H1 (cell line): ENCODE measurements around the gene TMEM72.

Source experiments
- BCL11A ChIP-seq, 2 experiments: IDR thresholded peaks; one replicate each; pipeline ENCODE4 v1.6.1; 2011; ENCODE audit warnings: low read depth in 2 of 2, low read length in 2 of 2, mild to moderate bottlenecking in 2 of 2
- CTCF ChIP-seq, 3 experiments: IDR thresholded peaks; 1 replicate in 2 of 3; 2 replicates in 1 of 3; pipeline versions ENCODE4 v1.5.1 to v1.6.1; 2011; ENCODE audit warnings: low read length in 3 of 3, mild to moderate bottlenecking in 3 of 3, inconsistent platforms in 2 of 3, low read depth in 1 of 3, moderate library complexity in 1 of 3; ENCODE audit not compliant: insufficient read depth in 1 of 3; ENCODE audit errors: control extremely low read depth in 1 of 3
- EP300 ChIP-seq, 2 experiments: IDR thresholded peaks; 1 replicate in 1 of 2; 2 replicates in 1 of 2; pipeline ENCODE4 v1.6.1; 2011 to 2012; ENCODE audit warnings: low read depth in 2 of 2, low read length in 2 of 2, mild to moderate bottlenecking in 2 of 2, borderline replicate concordance in 1 of 2, inconsistent platforms in 1 of 2, moderate library complexity in 1 of 2
- EZH2 ChIP-seq: fragments of 200-600 bp; sonication (generic); IDR thresholded peaks from 2 replicates; pipeline ENCODE4 v1.7.1; 2012; ENCODE audit warnings: low read depth, mild to moderate bottlenecking, moderate library complexity, low read length, inconsistent platforms; ENCODE audit not compliant: severe bottlenecking
- GTF2F1 ChIP-seq: IDR thresholded peaks from 2 replicates; pipeline ENCODE4 v1.6.1; 2012; ENCODE audit warnings: low read depth, low read length, improper control_type of control experiment, borderline replicate concordance
- HDAC2 ChIP-seq, 2 experiments: fragments of 300-600 bp in 1 of 2; sonication (generic) in 1 of 2; IDR thresholded peaks; 2 replicates each; pipeline ENCODE4 v1.6.1; 2011 to 2012; ENCODE audit warnings: low read depth in 2 of 2, low read length in 2 of 2, mild to moderate bottlenecking in 2 of 2, moderate library complexity in 2 of 2, borderline replicate concordance in 1 of 2, inconsistent platforms in 1 of 2
- JUND ChIP-seq: IDR thresholded peaks from 2 replicates; pipeline ENCODE4 v1.6.1; 2011; ENCODE audit warnings: mild to moderate bottlenecking, improper control_type of control experiment, low read length
- POLR2A ChIP-seq, 2 experiments: IDR thresholded peaks; 1 replicate in 1 of 2; 2 replicates in 1 of 2; pipeline ENCODE4 v1.6.1; 2011; ENCODE audit warnings: low read depth in 2 of 2, low read length in 2 of 2, mild to moderate bottlenecking in 2 of 2; ENCODE audit errors: control extremely low read depth in 1 of 2
- POLR2AphosphoS5 ChIP-seq: IDR thresholded peaks from 2 replicates; pipeline ENCODE4 v1.6.1; 2011; ENCODE audit warnings: low read depth, low read length
- SP1 ChIP-seq: IDR thresholded peaks from 2 replicates; pipeline ENCODE4 v1.6.1; 2011; ENCODE audit warnings: low read depth, low read length
- TAF1 ChIP-seq: IDR thresholded peaks from 2 replicates; pipeline ENCODE4 v1.6.1; 2011; ENCODE audit warnings: mild to moderate bottlenecking, low read depth, low read length
- YY1 ChIP-seq: IDR thresholded peaks from 2 replicates; pipeline ENCODE4 v1.6.1; 2011; ENCODE audit warnings: low read depth, mild to moderate bottlenecking, low read length

DNA sequence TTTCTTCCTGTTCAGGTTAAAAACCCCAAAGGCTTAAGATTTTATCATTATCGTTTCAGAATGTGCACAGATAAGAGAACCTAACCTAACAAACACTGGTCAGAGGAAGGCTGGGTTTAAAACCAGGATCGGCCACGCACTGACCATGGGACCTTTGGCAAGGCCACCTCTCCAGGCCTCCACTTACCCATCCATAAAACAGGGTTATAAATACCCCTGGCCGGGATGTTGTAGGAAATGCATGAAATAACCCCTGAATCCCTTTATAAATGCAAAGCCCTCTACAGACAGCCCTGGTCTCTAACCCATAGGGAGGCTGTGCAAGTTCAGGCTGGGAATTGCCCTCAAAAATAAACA, 67.1 kb downstream of the TMEM72 start:
- TF ChIP-seq EZH2 (no peak), HDAC2 (IDR thresholded peaks at IDR 0.05; ENCODE audit: borderline replicate concordance in 1 of 2, low read depth in 2 of 2, low read length in 2 of 2) (no peak), GTF2F1 (no peak), TAF1 (no peak), JUND (no peak), CTCF (IDR thresholded peaks at IDR 0.05; ENCODE audit: control extremely low read depth in 1 of 3, insufficient read depth in 1 of 3, low read depth in 1 of 3, low read length in 3 of 3) (no peak), POLR2AphosphoS5 (no peak), EP300 (IDR thresholded peaks at IDR 0.05; ENCODE audit: borderline replicate concordance in 1 of 2, low read depth in 2 of 2, low read length in 2 of 2) (no peak), BCL11A (IDR thresholded peaks at IDR 0.05; ENCODE audit: low read depth in 2 of 2, low read length in 2 of 2) (no peak), SP1 (no peak), YY1 (no peak), POLR2A (IDR thresholded peaks at IDR 0.05; ENCODE audit: control extremely low read depth in 1 of 2, low read depth in 2 of 2, low read length in 2 of 2) (no peak)
